ENCODE data around the gene FER. TPM values are rescaled to one million over a fixed set of nuclear protein-coding genes. Genes with fewer than 3 reads are reported as not detected.

The FER gene
- total RNA-seq, 1 donor from 2014 or later = 30.9 TPM

GRCh38 chr5:109102096-109102690 lies 354.5 kb downstream of the FER start:
- Mint-ChIP-seq H3K27ac (ENCODE audit: unreplicated experiment) (no peak overlapping the region), H3K4me3 (ENCODE audit: unreplicated experiment) (no peak overlapping the region), H3K36me3 (ENCODE audit: unreplicated experiment) (no peaks in the 10 kb centered on the region), H3K4me1 (ENCODE audit: low read depth, unreplicated experiment) (peaks cover 4% of the 10 kb centered on the region), H3K27me3 (ENCODE audit: unreplicated experiment) (peaks cover 2% of the 10 kb centered on the region), H3K9me3 (ENCODE audit: unreplicated experiment) (peaks cover 1% of the 10 kb centered on the region)
- no peak for TF ChIP-seq CTCF (IDR thresholded peaks at IDR 0.05; ENCODE audit: partially characterized antibody, unreplicated experiment)
- DNase-seq = no peak

GRCh38 chr5:109105631-109106267 lies 358.1 kb downstream of the FER start:
- TF ChIP-seq CTCF (IDR thresholded peaks at IDR 0.05; ENCODE audit: partially characterized antibody, unreplicated experiment) = no peak
- DNase-seq = no peak
- no peaks in the 10 kb centered on the region for H3K36me3 Mint-ChIP-seq (ENCODE audit: unreplicated experiment)
- H3K27ac Mint-ChIP-seq (ENCODE audit: unreplicated experiment) = no peak overlapping the region
- peaks cover 2% of the 10 kb centered on the region for H3K27me3 Mint-ChIP-seq (ENCODE audit: unreplicated experiment)
- H3K4me1 Mint-ChIP-seq (ENCODE audit: low read depth, unreplicated experiment) = peaks cover 4% of the 10 kb centered on the region
- H3K9me3 Mint-ChIP-seq (ENCODE audit: unreplicated experiment) = peaks cover 1% of the 10 kb centered on the region
- H3K4me3 Mint-ChIP-seq (ENCODE audit: unreplicated experiment) = no peak overlapping the region

GRCh38 chr5:109111680-109112079 lies 364.0 kb downstream of the FER start:
- Mint-ChIP-seq H3K36me3 (ENCODE audit: unreplicated experiment) (no peaks in the 10 kb centered on the region), H3K27ac (ENCODE audit: unreplicated experiment) (no peak overlapping the region), H3K27me3 (ENCODE audit: unreplicated experiment) (no peaks in the 10 kb centered on the region), H3K4me3 (ENCODE audit: unreplicated experiment) (no peak overlapping the region), H3K9me3 (ENCODE audit: unreplicated experiment) (no peaks in the 10 kb centered on the region), H3K4me1 (ENCODE audit: low read depth, unreplicated experiment) (no peaks in the 10 kb centered on the region)
- DNase-seq = no peak
- no peak for TF ChIP-seq CTCF (IDR thresholded peaks at IDR 0.05; ENCODE audit: partially characterized antibody, unreplicated experiment)

GRCh38 chr5:109113608-109114007 lies 365.9 kb downstream of the FER start:
- Mint-ChIP-seq H3K27ac (ENCODE audit: unreplicated experiment) (no peak overlapping the region), H3K4me3 (ENCODE audit: unreplicated experiment) (no peak overlapping the region), H3K9me3 (ENCODE audit: unreplicated experiment) (no peaks in the 10 kb centered on the region)

More at GRCh38 chr5:109113608-109114007, 365.9 kb downstream of the FER start:
- no peak for TF ChIP-seq CTCF (IDR thresholded peaks at IDR 0.05; ENCODE audit: partially characterized antibody, unreplicated experiment)
- Mint-ChIP-seq H3K27me3 (ENCODE audit: unreplicated experiment) (no peaks in the 10 kb centered on the region), H3K36me3 (ENCODE audit: unreplicated experiment) (no peaks in the 10 kb centered on the region), H3K4me1 (ENCODE audit: low read depth, unreplicated experiment) (no peaks in the 10 kb centered on the region)
- no peak for DNase-seq
